Epithelial cell of proximal tubule (primary cell): ENCODE measurements around the gene FARS2. TPM values are rescaled to one million over a fixed set of nuclear protein-coding genes. Genes with fewer than 3 reads are reported as not detected.

ENCODE experiments used
- DNase-seq: peaks from one replicate; pipeline ENCODE4 v3.0.0-alpha.2; 2011; ENCODE audit warnings: low read depth
- H3K4me3 ChIP-seq: 2 replicates; pipeline ENCODE4 v1.5.1; 2011; ENCODE audit warnings: low read depth, mild to moderate bottlenecking, low read length
- total RNA-seq: library from RNA; depleted of rRNA; stranded (reverse); fragments of >200 nt; gene quantifications from 2 replicates; pipeline ENCODE4 v1.2.3, GENCODE V29; 2015
- TF ChIP-seq, protein P1 (sequence below): conservative IDR thresholded peaks from 2 replicates; pipeline ENCODE4 v1.5.1; 2012; ENCODE audit warnings: low read depth, mild to moderate bottlenecking, low read length

The FARS2 gene
- total RNA-seq, 1 donor from 2014 or later = 7.7 TPM

DNA sequence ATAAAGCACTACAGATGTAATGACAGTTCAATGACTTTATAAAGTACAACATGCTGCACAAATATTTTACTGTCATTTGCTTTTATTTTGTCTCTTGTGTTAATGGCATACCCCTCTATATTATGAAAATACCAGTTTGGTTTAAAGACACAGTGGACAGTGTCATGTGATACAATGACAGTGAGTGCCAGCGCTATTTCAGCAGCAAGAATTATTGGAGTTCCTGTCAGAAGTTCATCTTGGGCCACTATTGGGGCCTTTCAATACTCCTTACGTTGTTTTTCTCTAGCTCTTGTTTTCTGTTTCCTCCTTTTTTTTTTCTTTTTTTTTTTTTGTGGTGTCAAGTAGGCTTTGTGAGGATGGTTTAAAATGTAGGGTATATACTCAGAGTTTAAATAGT, 232.5 kb downstream of the FARS2 start:
- no peak overlapping the region for H3K4me3 ChIP-seq
- TF ChIP-seq, protein P1, sequence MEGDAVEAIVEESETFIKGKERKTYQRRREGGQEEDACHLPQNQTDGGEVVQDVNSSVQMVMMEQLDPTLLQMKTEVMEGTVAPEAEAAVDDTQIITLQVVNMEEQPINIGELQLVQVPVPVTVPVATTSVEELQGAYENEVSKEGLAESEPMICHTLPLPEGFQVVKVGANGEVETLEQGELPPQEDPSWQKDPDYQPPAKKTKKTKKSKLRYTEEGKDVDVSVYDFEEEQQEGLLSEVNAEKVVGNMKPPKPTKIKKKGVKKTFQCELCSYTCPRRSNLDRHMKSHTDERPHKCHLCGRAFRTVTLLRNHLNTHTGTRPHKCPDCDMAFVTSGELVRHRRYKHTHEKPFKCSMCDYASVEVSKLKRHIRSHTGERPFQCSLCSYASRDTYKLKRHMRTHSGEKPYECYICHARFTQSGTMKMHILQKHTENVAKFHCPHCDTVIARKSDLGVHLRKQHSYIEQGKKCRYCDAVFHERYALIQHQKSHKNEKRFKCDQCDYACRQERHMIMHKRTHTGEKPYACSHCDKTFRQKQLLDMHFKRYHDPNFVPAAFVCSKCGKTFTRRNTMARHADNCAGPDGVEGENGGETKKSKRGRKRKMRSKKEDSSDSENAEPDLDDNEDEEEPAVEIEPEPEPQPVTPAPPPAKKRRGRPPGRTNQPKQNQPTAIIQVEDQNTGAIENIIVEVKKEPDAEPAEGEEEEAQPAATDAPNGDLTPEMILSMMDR = no peak
- no peak for DNase-seq

DNA sequence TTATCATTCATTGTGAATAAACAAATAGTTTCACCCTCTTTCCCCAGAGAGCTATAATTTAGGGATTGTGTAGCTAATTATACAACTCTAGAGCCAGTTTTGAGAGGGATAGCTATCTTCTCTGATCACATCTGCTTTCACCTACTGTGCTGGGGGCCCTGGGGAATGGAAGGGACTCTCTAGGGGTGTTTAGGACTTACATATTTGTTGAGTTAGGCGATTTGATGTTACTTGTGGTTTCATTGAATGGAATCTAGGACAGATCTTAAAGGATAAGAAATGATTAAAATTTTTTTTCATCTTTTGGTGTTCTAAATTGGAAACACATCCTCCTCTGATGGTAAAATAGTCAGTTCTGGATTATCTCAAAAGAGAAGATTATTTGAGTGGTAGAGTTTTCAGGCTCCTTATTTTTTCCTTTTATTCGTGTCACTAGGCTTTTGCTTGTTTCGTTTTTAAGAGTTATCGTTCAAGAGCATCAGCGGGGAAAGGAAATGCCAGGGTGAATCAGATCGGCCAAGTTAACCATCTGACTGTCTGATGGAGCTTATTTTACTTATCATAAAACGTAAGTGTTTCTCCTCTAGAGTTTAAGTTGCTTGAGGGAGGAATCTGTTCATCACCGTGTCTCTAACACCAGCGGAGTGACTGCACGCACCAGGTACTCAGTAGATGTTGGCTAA, 236.7 kb downstream of the FARS2 start:
- TF ChIP-seq, protein P1 = no peak
- DNase-seq = no peak
- H3K4me3 ChIP-seq = no peak overlapping the region

DNA sequence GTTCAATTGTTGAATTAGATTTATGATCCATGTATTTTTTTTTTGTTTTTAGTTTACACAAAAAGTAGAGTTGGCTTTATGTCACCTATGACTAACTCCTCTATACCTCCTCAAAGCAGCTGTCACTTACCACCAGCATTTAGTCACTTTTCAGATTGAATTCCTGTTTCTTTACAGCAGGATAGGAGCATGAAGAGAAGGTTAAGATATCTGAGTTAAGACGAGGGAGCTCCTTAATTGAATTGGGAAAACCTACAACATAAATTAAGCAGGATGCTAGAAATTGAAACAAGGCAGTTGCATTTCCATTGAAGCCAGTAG, 237.2 kb downstream of the FARS2 start:
- TF ChIP-seq, protein P1 = no peak
- DNase-seq = no peak
- H3K4me3 ChIP-seq = no peak overlapping the region

DNA sequence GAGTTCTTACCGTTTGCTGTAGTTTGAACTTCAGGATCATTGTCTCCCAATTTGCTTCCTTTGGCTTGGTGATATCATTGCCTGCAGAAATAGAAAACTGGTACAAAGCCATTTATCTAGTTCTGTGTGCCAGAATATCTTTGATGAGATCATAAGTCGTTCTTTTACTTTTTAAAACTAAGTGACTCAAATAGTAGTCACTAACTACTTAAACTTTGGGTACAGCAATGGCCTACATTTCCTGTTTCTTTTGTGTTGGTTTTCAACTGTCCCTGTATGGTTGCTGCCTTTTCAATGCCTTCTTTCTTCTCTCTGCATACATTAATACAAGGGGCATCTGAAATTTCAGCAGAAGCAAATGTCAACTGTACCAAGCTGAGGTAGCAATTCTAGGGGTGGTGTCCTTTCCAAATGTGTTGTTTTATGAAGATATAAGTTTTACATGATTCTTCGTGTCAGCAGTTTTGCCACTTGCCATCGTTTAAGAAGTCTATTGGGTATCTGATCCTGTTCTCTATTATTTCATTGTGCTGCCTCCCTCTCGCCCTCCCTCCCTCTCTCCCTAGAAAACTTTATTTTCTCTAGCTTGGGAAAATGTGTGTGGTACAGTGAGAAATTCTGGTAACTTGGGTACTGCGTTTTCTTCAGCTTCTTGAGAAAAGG, 238.5 kb downstream of the FARS2 start:
- no peak overlapping the region for H3K4me3 ChIP-seq
- no peak for DNase-seq

DNA sequence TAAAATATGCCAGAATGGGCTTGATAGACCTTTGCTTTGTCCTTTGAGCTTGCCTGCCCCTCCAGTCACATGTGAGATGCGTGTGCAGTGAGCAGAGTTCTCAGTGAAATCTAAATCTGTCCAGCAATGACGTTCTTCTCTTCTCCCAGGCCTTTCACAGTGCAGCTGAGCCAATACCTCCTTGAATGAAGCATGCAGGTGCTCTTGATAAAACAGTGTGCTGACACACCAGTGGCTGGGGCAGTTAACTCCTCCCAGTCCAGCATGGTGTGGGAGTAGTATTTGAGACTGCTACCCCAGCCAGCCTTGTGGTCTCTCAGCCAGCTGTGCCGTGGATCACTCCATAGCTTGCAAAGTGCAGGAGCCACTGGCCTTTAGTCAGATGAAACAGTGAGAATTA, 240.5 kb downstream of the FARS2 start:
- DNase-seq = no peak
- TF ChIP-seq, protein P1 = no peak
- H3K4me3 ChIP-seq = no peak overlapping the region

More for the DNA sequence above, 238.5 kb downstream of the FARS2 start:
- TF ChIP-seq, protein P1 = no peak

DNA sequence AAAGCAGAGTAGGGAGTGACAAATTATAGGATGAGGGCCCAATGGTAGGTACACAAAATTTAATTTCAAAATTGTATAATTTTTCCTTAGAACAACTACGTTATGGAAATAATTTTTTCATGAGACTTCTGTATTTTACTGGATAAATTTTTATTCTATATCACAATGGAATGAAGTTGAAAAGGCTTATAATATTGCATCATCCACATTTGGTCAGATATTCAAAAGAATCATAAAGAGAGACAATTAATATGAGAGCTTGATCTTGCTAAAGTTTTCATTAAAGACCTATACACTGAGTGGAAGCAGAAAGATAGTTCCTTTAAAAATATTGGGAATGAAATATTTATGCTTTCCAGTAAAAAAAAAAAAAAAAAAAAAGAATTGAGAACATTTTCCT, 242.8 kb downstream of the FARS2 start:
- H3K4me3 ChIP-seq = no peak overlapping the region
- TF ChIP-seq, protein P1 = no peak
- no peak for DNase-seq

DNA sequence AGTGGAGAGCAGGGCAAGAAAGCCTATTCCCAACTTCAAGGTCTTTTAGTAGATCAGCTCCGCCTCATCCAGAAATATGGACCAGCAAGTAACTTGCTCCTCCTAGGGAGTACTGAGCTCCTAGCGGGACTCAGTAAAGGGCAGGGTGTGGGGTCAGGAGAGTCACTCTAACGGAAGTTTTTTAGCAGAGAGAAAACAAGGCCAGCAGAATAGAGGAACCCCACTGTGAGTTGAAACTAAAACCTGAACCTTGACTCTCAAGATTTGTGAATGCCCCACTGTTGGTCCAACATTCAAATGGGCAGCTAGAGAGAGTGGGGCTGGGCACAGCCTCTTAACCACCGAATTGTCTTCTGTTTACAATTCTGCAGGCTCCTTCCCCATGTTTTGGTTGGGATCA, 244.8 kb downstream of the FARS2 start:
- no peak for DNase-seq
- TF ChIP-seq, protein P1 = no peak
- no peak overlapping the region for H3K4me3 ChIP-seq
